Activated T-helper 17 cell treated with anti-CD3 and anti-CD28 coated beads, Interleukin-2, amount 50 U/mL, for 72 hours (primary cell): ENCODE results near the gene LRRC8B. TPM values are rescaled to one million over a fixed set of nuclear protein-coding genes. Genes with fewer than 3 reads are reported as not detected.
"Not testable (repeated sequence)": the region's sequence is repeated elsewhere in the genome, so short reads cannot be mapped to it uniquely, and the experiment has no call there.

Experiments used
- ATAC-seq: fragments of 150-1000 bp; cut with Tn5 transposase; replicated peaks from 2 replicates; pipeline ENCODE4 v1.10.0; 2021; ENCODE audit warnings: mild to moderate bottlenecking, moderate library complexity
- H3K27ac Mint-ChIP-seq: one replicate; pipeline ENCODE4 v1.8.0; 2022; ENCODE audit warnings: mixed read lengths
- H3K27me3 Mint-ChIP-seq: one replicate; pipeline ENCODE4 v1.8.0; 2022; ENCODE audit warnings: mixed read lengths
- H3K36me3 Mint-ChIP-seq: one replicate; pipeline ENCODE4 v1.8.0; 2022; ENCODE audit warnings: low read depth, mild to moderate bottlenecking, mixed read lengths
- H3K4me1 Mint-ChIP-seq: one replicate; pipeline ENCODE4 v1.8.0; 2022; ENCODE audit warnings: mixed read lengths
- H3K4me3 Mint-ChIP-seq: one replicate; pipeline ENCODE4 v1.8.0; 2022; ENCODE audit warnings: mild to moderate bottlenecking, mixed read lengths
- H3K9me3 Mint-ChIP-seq: one replicate; pipeline ENCODE4 v1.8.0; 2022; ENCODE audit warnings: mixed read lengths
- total RNA-seq, 2 donors: library from RNA; stranded (reverse); gene quantifications; one replicate each; pipeline ENCODE4 v1.2.3, GENCODE V29; 2022

LRRC8B gene
- total RNA-seq, 2 donors from 2014 or later: 16.3 to 45.8 TPM

DNA sequence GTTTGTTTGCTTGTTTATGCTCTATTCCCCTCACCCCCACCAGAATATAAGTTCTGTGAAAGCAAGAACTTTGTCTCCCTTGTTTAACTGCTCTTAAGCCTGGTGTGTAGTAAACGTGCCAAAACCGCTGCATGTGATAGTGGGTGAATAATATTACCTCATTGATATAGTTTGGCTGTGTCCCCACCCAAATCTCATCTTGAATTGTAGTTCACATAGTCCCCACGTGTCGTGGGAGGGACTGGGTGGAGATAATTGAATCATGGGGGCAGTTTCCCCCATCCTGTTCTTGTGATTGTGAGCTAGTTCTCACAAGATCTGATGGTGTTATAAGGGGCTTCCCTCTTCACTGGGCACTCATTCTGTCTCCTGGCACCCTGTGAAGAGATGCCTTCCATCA is 7.6 kb downstream of the LRRC8B start:
- peak overlapping the region; percentile 34 for H3K4me3 Mint-ChIP-seq
- H3K27me3 Mint-ChIP-seq: no peaks in the 10 kb centered on the region
- no peak for ATAC-seq
- peaks cover 48% of the 10 kb centered on the region for H3K4me1 Mint-ChIP-seq
- no peak overlapping the region for H3K27ac Mint-ChIP-seq
- peaks cover 5% of the 10 kb centered on the region for H3K9me3 Mint-ChIP-seq
- H3K36me3 Mint-ChIP-seq: peaks cover 33% of the 10 kb centered on the region

DNA sequence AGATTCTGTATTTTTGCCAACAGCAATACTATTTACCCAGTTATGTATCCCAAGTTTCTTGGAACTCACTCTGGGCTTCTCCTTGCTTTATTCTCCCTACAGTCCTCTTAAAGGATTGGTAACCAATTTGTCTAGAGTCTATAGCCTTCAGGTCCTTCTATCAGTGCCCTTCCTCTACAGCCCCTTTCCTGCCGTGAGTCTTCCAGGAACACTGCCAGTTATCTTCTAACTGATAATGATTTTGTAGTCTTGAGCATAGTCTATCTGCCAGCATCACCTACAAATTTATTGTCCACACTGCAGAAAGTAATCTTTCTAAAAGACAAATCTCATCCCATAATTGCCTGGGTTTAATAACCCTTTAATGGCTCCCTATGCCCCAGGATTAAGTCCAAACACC is 8.2 kb downstream of the LRRC8B start:
- Mint-ChIP-seq H3K27me3 (no peaks in the 10 kb centered on the region), H3K9me3 (peaks cover 5% of the 10 kb centered on the region), H3K4me3 (peak overlapping the region; percentile 34), H3K36me3 (peaks cover 38% of the 10 kb centered on the region), H3K4me1 (peaks cover 49% of the 10 kb centered on the region), H3K27ac (peak overlapping the region; percentile 13)
- no peak for ATAC-seq

DNA sequence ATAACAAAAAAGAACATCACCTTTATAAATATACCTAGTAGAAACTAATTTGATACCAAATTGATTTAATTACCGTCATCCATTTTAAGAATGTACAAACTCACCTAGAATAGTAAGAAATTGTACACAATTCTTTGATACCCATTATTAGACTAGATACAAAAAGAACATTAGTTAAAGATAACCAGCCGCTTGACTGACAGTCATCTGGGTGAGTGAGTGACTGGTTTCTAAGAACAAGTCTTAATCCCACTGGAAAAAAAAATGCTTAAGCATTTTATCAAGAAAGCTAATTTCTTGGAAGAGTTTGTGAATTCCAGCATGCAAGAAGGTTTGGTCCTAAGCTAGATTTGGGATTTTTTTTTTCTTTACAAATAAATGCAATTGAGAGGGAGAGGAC is 10.9 kb downstream of the LRRC8B start:
- no peak for ATAC-seq
- H3K27me3 Mint-ChIP-seq: no peaks in the 10 kb centered on the region
- peaks cover 60% of the 10 kb centered on the region for H3K36me3 Mint-ChIP-seq
- H3K4me3 Mint-ChIP-seq: peak overlapping the region; percentile 56
- H3K27ac Mint-ChIP-seq: peak overlapping the region; percentile 16
- H3K9me3 Mint-ChIP-seq: peaks cover 5% of the 10 kb centered on the region
- H3K4me1 Mint-ChIP-seq: peaks cover 63% of the 10 kb centered on the region

DNA sequence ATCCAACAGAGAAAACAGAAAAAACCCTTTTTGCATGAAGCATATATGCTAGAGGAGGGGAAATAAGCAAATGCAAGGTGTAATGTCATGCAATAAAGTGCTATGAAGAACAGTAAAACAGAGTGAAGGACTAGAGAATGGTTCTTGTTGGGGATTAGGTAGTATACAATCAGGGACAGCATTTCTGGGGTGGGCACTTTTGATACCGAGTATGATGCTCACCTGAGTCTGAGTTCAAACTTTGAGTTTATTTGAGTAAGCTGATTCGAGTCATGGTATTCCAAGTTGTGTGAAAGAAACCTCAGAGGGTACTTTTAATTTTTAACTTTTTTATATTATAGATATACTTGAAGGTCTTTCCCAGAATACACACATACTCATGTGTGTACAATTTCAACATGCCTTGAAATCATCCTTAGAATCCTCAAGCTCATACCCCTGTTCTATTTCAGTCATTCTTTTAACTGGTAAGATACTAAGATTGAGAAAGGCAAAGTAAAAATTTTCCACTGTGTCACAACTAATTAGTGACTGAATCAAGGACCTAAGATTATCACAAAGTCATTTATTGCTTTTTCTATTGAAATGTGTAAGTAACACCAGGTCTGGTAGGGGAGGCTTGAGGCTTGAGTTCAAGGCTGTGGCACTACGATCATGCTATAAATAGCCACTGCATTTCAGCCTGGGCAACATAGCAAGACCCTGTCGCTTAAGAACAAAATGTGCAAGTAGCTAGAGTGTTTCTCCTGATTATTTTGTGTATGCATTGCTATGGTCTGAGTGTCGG is 12.1 kb downstream of the LRRC8B start:
- Mint-ChIP-seq H3K9me3 (peaks cover 5% of the 10 kb centered on the region), H3K4me3 (peak overlapping the region; percentile 56), H3K36me3 (peaks cover 70% of the 10 kb centered on the region), H3K4me1 (peaks cover 61% of the 10 kb centered on the region), H3K27me3 (no peaks in the 10 kb centered on the region), H3K27ac (peak overlapping the region; percentile 85)
- peak; percentile 75 for ATAC-seq

DNA sequence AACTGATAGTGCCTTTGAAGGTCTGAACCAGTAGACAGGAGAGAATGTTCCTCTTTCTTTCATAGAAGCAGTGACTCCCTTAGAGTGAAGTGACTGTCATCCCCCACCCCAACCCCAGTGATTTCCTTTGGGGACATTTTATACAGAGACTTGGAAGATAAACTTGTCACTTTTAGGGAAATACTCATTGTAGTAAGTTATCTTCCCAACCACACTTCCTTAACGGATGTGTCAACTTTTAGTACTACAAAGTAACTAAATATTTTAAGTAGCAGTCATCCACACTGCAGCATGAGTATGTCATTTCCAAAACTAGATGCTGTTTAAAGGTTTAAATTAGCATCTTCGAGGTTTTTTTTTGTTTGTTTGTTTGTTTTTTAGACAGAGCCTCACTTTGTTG is 13.7 kb downstream of the LRRC8B start:
- Mint-ChIP-seq H3K4me3 (peak overlapping the region; percentile 56), H3K27me3 (no peaks in the 10 kb centered on the region), H3K4me1 (peaks cover 49% of the 10 kb centered on the region), H3K36me3 (peaks cover 82% of the 10 kb centered on the region), H3K9me3 (no peaks in the 10 kb centered on the region), H3K27ac (peak overlapping the region; percentile 66)
- peak; percentile 34 for ATAC-seq

DNA sequence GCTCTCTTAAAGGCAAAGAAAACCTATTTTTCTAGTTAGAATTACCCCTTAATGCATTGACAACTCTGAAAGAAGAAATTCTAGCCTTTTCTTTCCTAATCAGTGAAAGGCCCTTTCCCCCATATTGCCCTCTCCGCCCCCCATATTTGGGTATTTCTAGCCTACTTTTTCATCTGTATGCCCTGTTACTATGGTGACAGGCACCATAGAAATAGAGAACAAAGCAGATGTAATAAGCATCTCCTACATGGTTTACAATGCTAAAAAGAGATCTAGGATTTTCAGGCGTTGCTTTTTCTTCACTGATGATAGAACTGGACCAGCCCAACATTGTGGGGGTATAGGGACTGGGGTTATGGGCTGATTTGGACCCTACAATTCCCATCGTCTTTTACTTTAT is 14.5 kb downstream of the LRRC8B start:
- H3K27me3 Mint-ChIP-seq: no peaks in the 10 kb centered on the region
- ATAC-seq: no peak
- peak overlapping the region; percentile 58 for H3K4me3 Mint-ChIP-seq
- no peaks in the 10 kb centered on the region for H3K9me3 Mint-ChIP-seq
- H3K27ac Mint-ChIP-seq: peak overlapping the region; percentile 87
- peaks cover 50% of the 10 kb centered on the region for H3K4me1 Mint-ChIP-seq
- peaks cover 82% of the 10 kb centered on the region for H3K36me3 Mint-ChIP-seq

DNA sequence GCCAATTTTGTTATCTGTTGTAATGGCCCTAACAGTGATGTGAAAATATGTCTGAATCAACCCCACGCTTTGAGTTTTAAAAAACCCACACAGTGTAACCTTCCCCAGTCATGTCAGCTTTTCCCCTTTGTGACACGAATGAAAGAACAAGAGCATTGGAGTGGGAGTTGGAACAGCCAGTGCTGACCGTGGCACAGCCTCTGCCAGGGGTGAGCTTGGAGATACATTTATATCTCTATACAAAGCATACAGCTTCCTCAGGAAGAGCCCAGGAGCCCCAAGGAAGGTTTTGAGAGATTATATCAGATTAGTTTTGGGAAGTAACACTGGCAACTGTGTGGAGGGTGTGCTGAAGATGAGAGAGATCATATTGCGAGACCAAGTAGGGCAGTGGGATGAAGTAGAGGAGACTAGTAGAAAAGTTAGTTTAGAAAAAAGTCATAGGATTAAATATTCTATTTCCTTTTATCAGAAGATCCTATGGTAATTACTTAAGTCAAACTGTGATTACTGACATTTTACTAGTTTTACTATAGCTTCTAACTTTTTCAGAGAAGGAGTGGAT is 15.9 kb downstream of the LRRC8B start:
- peak overlapping the region; percentile 69 for H3K4me3 Mint-ChIP-seq
- ATAC-seq: peak; percentile 74

DNA sequence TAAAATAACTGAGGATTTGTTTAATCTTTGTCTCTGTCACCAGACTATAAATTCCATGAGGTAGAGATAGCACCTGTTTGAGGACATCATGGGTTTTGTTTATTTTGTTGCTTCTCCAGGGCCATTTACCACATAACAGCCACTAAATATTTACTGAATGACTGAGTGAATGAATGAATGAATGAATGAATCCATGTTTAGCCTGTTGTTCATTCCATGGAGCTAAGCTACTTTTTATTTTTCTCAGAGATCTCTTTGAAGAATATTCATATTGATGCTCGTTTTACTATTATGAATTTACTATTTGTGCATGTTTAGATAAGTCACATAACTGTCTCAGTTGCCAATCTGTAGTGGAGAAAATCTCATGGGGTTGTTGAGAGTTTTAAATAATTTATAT is 17.7 kb downstream of the LRRC8B start:
- Mint-ChIP-seq H3K27ac (peak overlapping the region; percentile 51), H3K27me3 (no peaks in the 10 kb centered on the region), H3K4me3 (peak overlapping the region; percentile 35), H3K9me3 (no peaks in the 10 kb centered on the region), H3K36me3 (peaks cover 71% of the 10 kb centered on the region), H3K4me1 (peaks cover 51% of the 10 kb centered on the region)
- ATAC-seq: no peak

More for the DNA sequence above, 15.9 kb downstream of the LRRC8B start:
- H3K27ac Mint-ChIP-seq: peak overlapping the region; percentile 89
- H3K36me3 Mint-ChIP-seq: peaks cover 77% of the 10 kb centered on the region
- no peaks in the 10 kb centered on the region for H3K27me3 Mint-ChIP-seq
- H3K4me1 Mint-ChIP-seq: peaks cover 53% of the 10 kb centered on the region
- H3K9me3 Mint-ChIP-seq: no peaks in the 10 kb centered on the region

DNA sequence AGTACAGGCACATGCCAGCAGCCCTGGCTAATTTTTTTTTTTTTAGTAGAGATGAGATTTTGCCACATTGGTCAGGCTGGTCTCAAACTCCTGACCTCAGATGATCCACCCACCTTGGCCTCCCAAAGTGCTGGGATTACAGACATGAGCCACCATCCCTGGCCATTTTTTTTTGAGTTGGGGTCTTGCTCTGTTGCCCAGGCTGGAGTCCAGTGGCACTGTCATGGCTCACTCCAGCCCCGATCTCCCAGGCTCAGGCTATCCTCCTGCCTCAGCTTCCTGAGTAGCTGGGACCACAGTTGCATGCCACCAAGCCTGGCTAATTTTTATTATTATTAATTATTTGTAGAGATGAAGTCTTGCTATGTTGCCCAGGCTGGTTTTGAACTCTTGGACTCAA is 19.0 kb downstream of the LRRC8B start:
- H3K4me3 Mint-ChIP-seq: peak overlapping the region; percentile 50
- not testable (repeated sequence) for ATAC-seq, H3K27me3 Mint-ChIP-seq, H3K9me3 Mint-ChIP-seq
- peaks cover 49% of the 10 kb centered on the region for H3K4me1 Mint-ChIP-seq
- peak overlapping the region; percentile 87 for H3K27ac Mint-ChIP-seq
- H3K36me3 Mint-ChIP-seq: peaks cover 71% of the 10 kb centered on the region

DNA sequence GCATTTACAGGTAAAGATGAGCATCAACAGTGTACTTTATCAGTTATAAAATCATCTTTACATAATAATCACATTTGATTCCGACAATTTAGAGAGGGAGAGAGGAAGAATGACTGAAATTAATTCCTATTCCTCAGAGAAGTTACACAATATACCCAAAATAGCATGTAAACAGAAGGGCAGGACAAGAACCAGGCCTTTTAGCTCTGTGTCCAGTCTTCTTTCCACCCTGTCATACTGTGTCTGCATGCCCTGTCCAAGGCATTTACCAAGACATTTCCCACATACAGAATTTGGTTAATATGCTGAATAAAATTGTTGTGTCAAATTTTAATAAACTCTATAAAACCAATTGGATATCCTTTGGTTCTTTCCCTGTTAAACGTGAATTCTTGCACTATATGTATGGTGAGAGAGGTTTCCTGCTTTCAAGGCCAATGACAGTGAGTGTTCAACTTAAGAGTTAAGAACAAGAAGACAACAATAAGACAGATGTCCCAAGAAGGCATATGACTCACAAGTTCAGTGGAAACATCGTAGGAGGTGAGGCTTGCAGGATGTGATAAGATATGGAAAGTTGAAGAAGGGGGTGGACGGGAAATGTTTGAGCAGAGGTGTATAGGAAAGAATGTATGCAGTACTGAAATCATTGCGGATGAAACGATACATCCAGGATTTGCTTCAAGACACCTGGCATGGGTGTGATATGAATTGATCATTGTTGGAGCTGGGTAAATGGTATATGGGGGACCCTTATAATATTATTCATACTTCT is 20.8 kb downstream of the LRRC8B start:
- peak; percentile 76 for ATAC-seq
- Mint-ChIP-seq H3K27me3 (no peaks in the 10 kb centered on the region), H3K4me3 (peak overlapping the region; percentile 50), H3K27ac (peak overlapping the region; percentile 87), H3K4me1 (peaks cover 53% of the 10 kb centered on the region), H3K36me3 (peaks cover 75% of the 10 kb centered on the region), H3K9me3 (no peaks in the 10 kb centered on the region)

DNA sequence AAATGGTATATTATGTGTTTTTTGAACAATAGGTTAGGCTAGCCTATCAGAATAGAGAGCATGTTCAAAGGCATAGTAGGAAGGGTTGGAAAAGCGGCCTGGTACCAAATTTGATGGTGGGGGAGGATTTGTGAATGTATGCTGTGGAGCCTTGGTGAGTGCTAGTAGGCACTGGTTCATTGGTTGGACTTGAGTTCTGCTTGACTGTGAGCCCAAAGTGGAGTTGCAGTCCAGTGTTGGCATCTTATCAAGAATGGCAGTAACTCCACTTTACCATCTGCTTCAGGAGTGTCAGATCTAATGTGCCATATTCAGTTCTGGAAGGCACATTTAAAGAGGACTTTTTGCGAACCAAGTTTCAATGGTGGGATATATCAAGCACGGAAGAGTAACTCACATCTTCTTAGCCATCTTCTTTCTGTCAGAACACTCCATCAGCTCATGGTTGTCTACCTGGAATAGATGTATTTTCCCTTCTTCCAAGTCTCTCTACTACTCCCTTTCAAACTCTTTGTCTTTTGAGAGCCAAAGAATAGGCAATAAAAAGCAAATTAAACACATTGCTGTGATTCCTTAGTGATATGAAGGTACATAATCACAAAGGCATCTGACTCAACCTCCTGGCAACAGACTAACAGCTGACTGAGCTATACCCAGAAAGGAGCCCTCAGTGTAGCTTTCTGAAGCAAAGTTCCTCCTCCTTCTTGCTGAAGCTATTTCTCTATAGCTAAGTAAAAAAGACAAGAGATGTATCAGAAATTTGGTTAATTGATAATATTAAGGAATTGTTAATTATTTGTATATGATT is 21.7 kb downstream of the LRRC8B start:
- H3K4me3 Mint-ChIP-seq: peak overlapping the region; percentile 50
- no peaks in the 10 kb centered on the region for H3K27me3 Mint-ChIP-seq
- H3K27ac Mint-ChIP-seq: peak overlapping the region; percentile 87
- H3K9me3 Mint-ChIP-seq: no peaks in the 10 kb centered on the region
- peak; percentile 61 for ATAC-seq
- H3K4me1 Mint-ChIP-seq: peaks cover 54% of the 10 kb centered on the region
- peaks cover 75% of the 10 kb centered on the region for H3K36me3 Mint-ChIP-seq

DNA sequence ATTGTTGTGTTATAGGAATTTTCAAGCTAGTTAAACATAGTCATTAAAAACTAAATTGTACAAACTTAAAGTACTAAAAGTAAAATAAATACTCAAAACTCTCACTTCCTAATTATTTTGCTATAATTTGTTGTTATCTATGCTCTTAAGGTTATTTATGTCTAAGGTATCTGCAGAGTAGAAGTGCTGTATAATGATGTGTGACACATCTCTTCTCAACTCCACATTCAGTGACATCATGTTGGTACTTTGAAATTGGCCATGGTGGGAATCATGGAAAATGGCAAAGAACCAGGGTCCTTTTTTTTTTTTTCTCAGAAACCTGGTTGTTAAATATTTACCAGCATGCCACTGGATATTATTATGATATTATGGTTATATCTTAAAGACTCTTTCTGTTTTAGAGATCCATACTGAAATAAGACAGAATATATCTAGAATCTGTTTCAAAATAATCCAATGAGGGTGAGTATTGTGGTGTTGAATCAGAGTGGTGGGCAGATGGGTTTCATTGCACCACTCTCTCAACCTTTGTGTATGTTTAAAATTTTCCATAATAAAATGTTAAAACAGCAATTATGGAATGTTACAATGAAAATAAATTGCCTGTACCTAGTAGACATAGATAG is 22.4 kb downstream of the LRRC8B start:
- H3K36me3 Mint-ChIP-seq: peaks cover 78% of the 10 kb centered on the region
- H3K27me3 Mint-ChIP-seq: no peaks in the 10 kb centered on the region
- peak; percentile 48 for ATAC-seq
- peak overlapping the region; percentile 87 for H3K27ac Mint-ChIP-seq
- H3K4me1 Mint-ChIP-seq: peaks cover 51% of the 10 kb centered on the region
- H3K4me3 Mint-ChIP-seq: peak overlapping the region; percentile 50
- H3K9me3 Mint-ChIP-seq: no peaks in the 10 kb centered on the region

DNA sequence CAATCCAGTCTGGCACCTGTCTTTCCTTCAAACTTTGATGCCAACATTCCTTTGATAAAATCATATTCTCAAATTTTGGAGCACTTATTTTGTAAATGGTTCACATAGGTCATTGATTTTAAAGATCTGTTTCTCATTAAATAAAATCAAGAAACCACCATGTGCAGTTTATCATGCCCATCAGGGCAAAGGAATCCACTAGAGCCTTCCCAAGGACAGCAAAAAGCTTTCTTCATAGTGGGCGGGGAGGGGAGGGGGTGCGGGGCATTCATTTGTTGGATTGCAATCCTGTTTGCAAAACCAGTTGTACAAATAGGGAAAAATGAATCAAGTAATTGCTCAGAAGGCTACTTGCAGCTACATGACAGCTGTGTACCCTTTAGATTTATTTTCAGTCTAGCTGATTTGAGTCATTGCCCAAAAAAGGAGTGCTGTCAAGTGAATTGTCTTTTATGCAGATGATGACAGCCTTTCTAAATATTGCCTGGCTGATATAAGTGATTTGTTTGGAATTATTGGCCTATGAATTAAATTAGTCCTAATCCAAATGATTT is 23.0 kb downstream of the LRRC8B start:
- peak; percentile 55 for ATAC-seq
- Mint-ChIP-seq H3K4me1 (peaks cover 55% of the 10 kb centered on the region), H3K36me3 (peaks cover 79% of the 10 kb centered on the region), H3K9me3 (no peaks in the 10 kb centered on the region), H3K27me3 (no peaks in the 10 kb centered on the region), H3K4me3 (peak overlapping the region; percentile 50), H3K27ac (peak overlapping the region; percentile 87)
